Measurements from ENCODE around the gene TMC6. TPM values are rescaled to one million over a fixed set of nuclear protein-coding genes. Genes with fewer than 3 reads are reported as not detected.

TMC6 gene
- total RNA-seq, 1 experiment from 2014 or later: 22.9 TPM

- ChIA-PET CTCF (no interaction called here), POLR2A (ENCODE audit: low non-redundant PET) (no interaction called here)
- Histone ChIP-seq H3K27ac (ENCODE audit: low read depth, low read length, poor library complexity, severe bottlenecking) (no peak overlapping the region), H3K4me1 (ENCODE audit: insufficient read depth, low read length, poor library complexity, severe bottlenecking) (peaks cover 5% of the 10 kb centered on the region), H3K36me3 (ENCODE audit: insufficient read depth, low read length, poor library complexity, severe bottlenecking) (no peaks in the 10 kb centered on the region), H3K9me3 (ENCODE audit: low read depth, low read length, poor library complexity, severe bottlenecking) (no peaks in the 10 kb centered on the region), H3K27me3 (replicated peaks; ENCODE audit: insufficient read depth, low read depth, low read length, poor library complexity) (no peaks in the 10 kb centered on the region), H3K4me3 (ENCODE audit: low read depth, low read length, poor library complexity, severe bottlenecking) (no peak overlapping the region)
- no peak for DNase-seq (ENCODE audit: low spot score)
- TF ChIP-seq CTCF (conservative IDR thresholded peaks at IDR 0.05; ENCODE audit: low read depth, low read length) (no peak), EZH2 (IDR thresholded peaks at IDR 0.05; ENCODE audit: borderline replicate concordance, low read depth, low read length, poor library complexity, severe bottlenecking) (no peak)
- BruUV-seq (replicated peaks): no TSS peak
- intact Hi-C loops (cut with micrococcal nuclease; ENCODE audit: unreplicated experiment): no loop called here
These were observed 6.7 kb downstream of the TMC6 start for GRCh38 chr17:78121801-78122215.

DNA sequence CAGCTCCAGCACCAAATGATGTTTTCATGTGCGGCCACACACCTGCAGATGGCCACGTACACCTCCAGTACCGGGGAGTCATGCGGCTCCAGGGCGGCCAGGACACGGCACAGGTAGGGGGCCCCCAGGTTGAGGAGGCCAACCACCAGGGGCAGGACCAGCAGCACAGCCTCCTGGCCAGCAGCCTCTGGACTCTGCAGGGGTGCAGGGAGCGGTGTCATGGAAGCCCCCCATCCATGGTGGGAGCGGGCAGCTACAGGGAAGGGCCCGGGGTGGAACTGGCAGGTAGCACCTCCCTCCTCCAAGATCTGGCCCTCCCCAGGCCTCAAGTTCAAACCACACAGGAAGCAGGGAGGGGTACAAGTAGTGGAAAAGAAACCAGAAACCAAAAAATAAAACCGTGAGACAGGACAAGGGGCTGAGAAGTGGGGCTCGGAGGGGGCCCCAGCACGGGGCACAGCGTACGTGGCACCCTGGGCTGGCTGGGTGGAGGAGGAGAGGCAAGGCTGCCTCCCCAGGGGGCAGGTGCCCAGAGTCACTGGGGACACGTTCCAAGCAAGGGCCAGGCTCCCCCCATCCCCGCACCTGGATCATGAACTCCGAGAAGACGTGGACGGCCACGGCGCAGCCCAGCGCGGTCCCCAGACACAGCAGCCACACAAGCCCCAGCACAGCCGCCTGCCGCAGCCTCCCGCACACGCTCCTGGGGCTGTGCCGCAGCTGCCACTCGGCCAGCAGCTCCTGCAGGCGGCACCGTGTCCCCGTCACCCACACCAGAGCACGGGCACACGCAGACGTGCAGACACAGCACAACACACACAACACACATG is 7.4 kb downstream of the TMC6 start:
- ChIA-PET POLR2A (ENCODE audit: low non-redundant PET) (no interaction called here), CTCF (no interaction called here)
- no TSS peak for BruUV-seq (replicated peaks)
- no peak overlapping the region for H3K4me3 ChIP-seq (ENCODE audit: low read depth, low read length, poor library complexity, severe bottlenecking)
- H3K27me3 ChIP-seq (replicated peaks; ENCODE audit: insufficient read depth, low read depth, low read length, poor library complexity): no peaks in the 10 kb centered on the region
- no peaks in the 10 kb centered on the region for H3K4me1 ChIP-seq (ENCODE audit: insufficient read depth, low read length, poor library complexity, severe bottlenecking)
- no peak for TF ChIP-seq EZH2 (IDR thresholded peaks at IDR 0.05; ENCODE audit: borderline replicate concordance, low read depth, low read length, poor library complexity, severe bottlenecking)
- no peak for TF ChIP-seq CTCF (conservative IDR thresholded peaks at IDR 0.05; ENCODE audit: low read depth, low read length)
- intact Hi-C loops (cut with micrococcal nuclease; ENCODE audit: unreplicated experiment): no loop called here
- no peak for DNase-seq (ENCODE audit: low spot score)
- no peaks in the 10 kb centered on the region for H3K36me3 ChIP-seq (ENCODE audit: insufficient read depth, low read length, poor library complexity, severe bottlenecking)
- H3K9me3 ChIP-seq (ENCODE audit: low read depth, low read length, poor library complexity, severe bottlenecking): no peaks in the 10 kb centered on the region
- H3K27ac ChIP-seq (ENCODE audit: low read depth, low read length, poor library complexity, severe bottlenecking): no peak overlapping the region

- no peaks in the 10 kb centered on the region for H3K4me1 ChIP-seq (ENCODE audit: insufficient read depth, low read length, poor library complexity, severe bottlenecking)
- no peak for TF ChIP-seq EZH2 (IDR thresholded peaks at IDR 0.05; ENCODE audit: borderline replicate concordance, low read depth, low read length, poor library complexity, severe bottlenecking)
- TF ChIP-seq CTCF (conservative IDR thresholded peaks at IDR 0.05; ENCODE audit: low read depth, low read length): no peak
- CTCF ChIA-PET: no interaction called here
- H3K27me3 ChIP-seq (replicated peaks; ENCODE audit: insufficient read depth, low read depth, low read length, poor library complexity): no peaks in the 10 kb centered on the region
- POLR2A ChIA-PET (ENCODE audit: low non-redundant PET): interaction anchor here (0.6 kb wide), 1 partner anchor 35 kb away, joined by 8 read pairs; no protein-coding TSS in a partner anchor
- DNase-seq (ENCODE audit: low spot score): no peak
- no peaks in the 10 kb centered on the region for H3K36me3 ChIP-seq (ENCODE audit: insufficient read depth, low read length, poor library complexity, severe bottlenecking)
- BruUV-seq (replicated peaks): no TSS peak
- no peak overlapping the region for H3K4me3 ChIP-seq (ENCODE audit: low read depth, low read length, poor library complexity, severe bottlenecking)
- no peaks in the 10 kb centered on the region for H3K9me3 ChIP-seq (ENCODE audit: low read depth, low read length, poor library complexity, severe bottlenecking)
- intact Hi-C loops (cut with micrococcal nuclease; ENCODE audit: unreplicated experiment): no loop called here
- H3K27ac ChIP-seq (ENCODE audit: low read depth, low read length, poor library complexity, severe bottlenecking): no peak overlapping the region
These were observed 8.0 kb downstream of the TMC6 start for GRCh38 chr17:78120537-78120936.
